Nephron (organoid): ENCODE data around the gene TMEM33.
"Not testable (repeated sequence)": the region's sequence is repeated elsewhere in the genome, so short reads cannot be mapped to it uniquely, and the experiment has no call there.

Source experiments
- H3K27ac Mint-ChIP-seq, 3 experiments: 2 replicates each; pipeline ENCODE4 v1.8.0; 2020; ENCODE audit warnings: mixed read lengths in 3 of 3, mild to moderate bottlenecking in 2 of 3, moderate library complexity in 1 of 3
- H3K27me3 Mint-ChIP-seq: 2 replicates; pipeline ENCODE4 v1.8.0; 2021; ENCODE audit warnings: low read depth, mild to moderate bottlenecking, moderate library complexity, mixed read lengths
- H3K36me3 Mint-ChIP-seq: 2 replicates; pipeline ENCODE4 v1.8.0; 2020; ENCODE audit warnings: low read depth, mixed read lengths
- H3K4me1 Mint-ChIP-seq: 2 replicates; pipeline ENCODE4 v1.8.0; 2020; ENCODE audit warnings: mixed read lengths
- H3K4me3 Mint-ChIP-seq, 3 experiments: 2 replicates each; pipeline ENCODE4 v1.8.0; 2020; ENCODE audit warnings: mild to moderate bottlenecking in 3 of 3, mixed read lengths in 3 of 3, moderate library complexity in 2 of 3
- H3K9me3 Mint-ChIP-seq: 2 replicates; pipeline ENCODE4 v1.8.0; 2020; ENCODE audit warnings: mixed read lengths
- TF ChIP-seq, protein P1 (sequence below), 3 experiments: fragments of 200-600 bp; sonication (generic); IDR thresholded peaks; one replicate each; pipeline ENCODE4 v1.5.0; 2021; ENCODE audit warnings: antibody characterized with exemption in 3 of 3; ENCODE audit not compliant: unreplicated experiment in 3 of 3

Gene TMEM33

DNA sequence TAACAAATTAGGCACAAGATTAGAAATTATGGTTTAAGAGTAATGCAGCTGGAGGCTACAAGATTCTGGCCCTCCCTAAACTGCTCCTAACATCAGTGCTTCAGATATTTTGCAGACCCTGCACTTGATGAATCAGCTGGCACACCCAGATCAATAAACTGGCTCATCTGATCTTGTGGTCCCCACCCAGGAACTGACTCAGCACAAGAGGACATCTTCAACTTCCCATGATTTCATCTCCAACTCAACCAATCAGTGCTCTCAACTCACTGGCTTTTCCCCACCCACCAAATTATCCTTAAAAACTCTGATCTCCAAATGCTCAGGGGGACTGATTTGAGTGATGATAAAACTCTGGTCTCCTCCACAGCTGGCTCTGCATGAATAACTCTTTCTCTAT is 21.7 kb upstream of the TMEM33 start:
- Mint-ChIP-seq H3K4me1 (no peaks in the 10 kb centered on the region), H3K9me3 (peaks cover 1% of the 10 kb centered on the region), H3K27ac (no peak overlapping the region)

DNA sequence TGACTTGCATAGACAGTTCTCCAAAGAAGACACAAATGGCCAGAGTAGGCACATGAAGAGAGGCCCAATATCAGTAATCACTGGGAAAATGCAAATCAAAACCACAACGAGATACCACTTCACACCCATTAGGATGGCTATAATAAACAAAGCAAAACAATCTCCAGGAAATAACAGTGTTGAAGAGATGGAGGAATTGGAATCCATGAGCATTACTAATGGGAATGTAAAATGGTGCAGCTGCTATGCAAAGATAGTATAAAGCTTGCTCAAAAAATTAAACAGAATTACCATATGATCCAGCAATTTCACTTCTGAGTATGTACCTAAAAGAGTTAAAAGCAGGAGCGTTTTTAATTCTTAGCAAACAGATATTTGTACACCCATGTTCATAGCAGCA is 17.0 kb upstream of the TMEM33 start:
- Mint-ChIP-seq H3K4me3 (no peak overlapping the region), H3K4me1 (no peaks in the 10 kb centered on the region), H3K9me3 (peaks cover 14% of the 10 kb centered on the region), H3K36me3 (no peaks in the 10 kb centered on the region), H3K27ac (no peak overlapping the region), H3K27me3 (peaks cover 4% of the 10 kb centered on the region)
- TF ChIP-seq, protein P1, sequence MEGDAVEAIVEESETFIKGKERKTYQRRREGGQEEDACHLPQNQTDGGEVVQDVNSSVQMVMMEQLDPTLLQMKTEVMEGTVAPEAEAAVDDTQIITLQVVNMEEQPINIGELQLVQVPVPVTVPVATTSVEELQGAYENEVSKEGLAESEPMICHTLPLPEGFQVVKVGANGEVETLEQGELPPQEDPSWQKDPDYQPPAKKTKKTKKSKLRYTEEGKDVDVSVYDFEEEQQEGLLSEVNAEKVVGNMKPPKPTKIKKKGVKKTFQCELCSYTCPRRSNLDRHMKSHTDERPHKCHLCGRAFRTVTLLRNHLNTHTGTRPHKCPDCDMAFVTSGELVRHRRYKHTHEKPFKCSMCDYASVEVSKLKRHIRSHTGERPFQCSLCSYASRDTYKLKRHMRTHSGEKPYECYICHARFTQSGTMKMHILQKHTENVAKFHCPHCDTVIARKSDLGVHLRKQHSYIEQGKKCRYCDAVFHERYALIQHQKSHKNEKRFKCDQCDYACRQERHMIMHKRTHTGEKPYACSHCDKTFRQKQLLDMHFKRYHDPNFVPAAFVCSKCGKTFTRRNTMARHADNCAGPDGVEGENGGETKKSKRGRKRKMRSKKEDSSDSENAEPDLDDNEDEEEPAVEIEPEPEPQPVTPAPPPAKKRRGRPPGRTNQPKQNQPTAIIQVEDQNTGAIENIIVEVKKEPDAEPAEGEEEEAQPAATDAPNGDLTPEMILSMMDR (IDR thresholded peaks at IDR 0.05; ENCODE audit: unreplicated experiment in 3 of 3) = no peak

More for the DNA sequence above, 21.7 kb upstream of the TMEM33 start:
- TF ChIP-seq, protein P1 (IDR thresholded peaks at IDR 0.05; ENCODE audit: unreplicated experiment in 3 of 3) = no peak
- Mint-ChIP-seq H3K4me3 (no peak overlapping the region), H3K27me3 (peaks cover 5% of the 10 kb centered on the region), H3K36me3 (no peaks in the 10 kb centered on the region)

DNA sequence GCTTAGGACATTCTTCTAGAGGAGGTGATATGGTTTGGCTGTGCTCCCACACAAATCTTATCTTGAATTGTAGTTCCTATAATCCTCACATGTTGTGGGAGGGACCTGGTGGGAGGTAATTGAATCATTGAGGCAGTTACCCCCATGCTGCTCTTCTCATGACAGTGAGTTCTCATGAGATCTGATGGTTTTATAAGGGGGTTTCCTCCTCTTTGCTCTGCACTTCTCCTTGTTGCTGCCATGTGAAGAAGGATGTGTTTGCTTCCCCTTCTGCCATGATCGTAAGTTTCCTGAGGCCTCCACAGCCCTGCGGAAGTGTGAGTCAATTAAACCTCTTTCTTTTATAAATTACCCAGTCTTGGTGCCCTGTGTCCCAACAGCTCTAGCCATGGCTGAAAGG is 14.8 kb upstream of the TMEM33 start:
- not testable (repeated sequence) for H3K36me3 Mint-ChIP-seq, H3K4me1 Mint-ChIP-seq, H3K27me3 Mint-ChIP-seq, H3K27ac Mint-ChIP-seq, H3K4me3 Mint-ChIP-seq
- H3K9me3 Mint-ChIP-seq = peaks cover 14% of the 10 kb centered on the region

DNA sequence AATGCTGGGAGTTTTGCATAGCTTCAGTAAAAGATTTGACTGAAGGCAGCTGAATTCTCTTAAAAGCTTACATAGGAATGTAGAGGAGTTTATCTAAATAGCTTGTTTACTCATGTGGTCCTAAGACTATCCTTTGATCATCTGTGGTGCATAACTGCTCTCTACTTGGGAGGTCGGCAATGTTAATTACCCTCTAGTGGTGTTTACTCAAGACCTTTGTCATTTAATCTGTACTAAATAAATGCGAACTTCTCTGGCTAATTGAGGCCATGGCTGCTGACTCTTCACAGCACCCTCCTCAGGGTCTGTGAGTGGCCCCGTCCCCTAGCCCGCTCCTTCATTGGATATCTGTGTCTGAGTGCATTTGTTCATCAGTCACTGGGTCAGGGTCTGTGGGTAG is 13.8 kb upstream of the TMEM33 start:
- peaks cover 14% of the 10 kb centered on the region for H3K9me3 Mint-ChIP-seq
- no peak overlapping the region for H3K27ac Mint-ChIP-seq
- H3K4me1 Mint-ChIP-seq = no peaks in the 10 kb centered on the region
- no peak overlapping the region for H3K4me3 Mint-ChIP-seq
- H3K36me3 Mint-ChIP-seq = no peaks in the 10 kb centered on the region
- TF ChIP-seq, protein P1 (IDR thresholded peaks at IDR 0.05; ENCODE audit: unreplicated experiment in 3 of 3) = no peak
- H3K27me3 Mint-ChIP-seq = peaks cover 7% of the 10 kb centered on the region

DNA sequence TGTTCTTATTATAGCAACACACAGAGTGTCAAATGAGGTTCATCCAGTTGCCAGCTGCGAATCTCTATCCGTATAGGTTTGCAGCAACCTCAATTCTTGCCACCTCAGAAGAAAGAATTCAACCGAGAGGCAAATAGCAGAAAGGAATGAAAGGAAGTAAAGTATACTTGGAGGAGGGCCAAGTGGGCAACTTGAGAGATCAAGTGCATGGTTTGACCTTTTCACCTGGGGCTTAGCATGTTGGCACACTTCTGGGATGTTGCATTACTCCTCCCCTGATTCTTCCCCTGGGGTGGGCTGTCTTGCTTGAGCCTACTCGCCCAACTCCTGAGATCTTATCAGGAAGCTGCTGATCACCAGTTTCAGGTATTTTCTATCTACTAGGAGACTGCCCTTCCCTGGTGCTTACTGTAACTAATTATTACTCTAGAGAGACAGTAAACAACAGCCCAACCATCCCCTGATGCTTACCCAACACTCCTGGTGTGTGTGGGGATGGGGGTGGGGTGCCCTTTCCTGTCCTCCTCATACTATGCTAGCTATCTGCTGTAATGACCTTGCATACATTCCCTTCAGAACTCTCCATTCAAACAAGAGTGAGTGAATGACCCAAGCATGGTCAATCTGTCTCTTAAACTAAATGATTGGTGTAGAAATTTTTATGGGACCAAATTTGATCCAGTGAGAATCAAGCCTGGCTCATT is 7.3 kb upstream of the TMEM33 start:
- Mint-ChIP-seq H3K27ac (no peak overlapping the region), H3K9me3 (no peaks in the 10 kb centered on the region), H3K27me3 (peaks cover 16% of the 10 kb centered on the region), H3K36me3 (no peaks in the 10 kb centered on the region), H3K4me1 (no peaks in the 10 kb centered on the region), H3K4me3 (no peak overlapping the region)
- TF ChIP-seq, protein P1 (IDR thresholded peaks at IDR 0.05; ENCODE audit: unreplicated experiment in 3 of 3) = no peak

DNA sequence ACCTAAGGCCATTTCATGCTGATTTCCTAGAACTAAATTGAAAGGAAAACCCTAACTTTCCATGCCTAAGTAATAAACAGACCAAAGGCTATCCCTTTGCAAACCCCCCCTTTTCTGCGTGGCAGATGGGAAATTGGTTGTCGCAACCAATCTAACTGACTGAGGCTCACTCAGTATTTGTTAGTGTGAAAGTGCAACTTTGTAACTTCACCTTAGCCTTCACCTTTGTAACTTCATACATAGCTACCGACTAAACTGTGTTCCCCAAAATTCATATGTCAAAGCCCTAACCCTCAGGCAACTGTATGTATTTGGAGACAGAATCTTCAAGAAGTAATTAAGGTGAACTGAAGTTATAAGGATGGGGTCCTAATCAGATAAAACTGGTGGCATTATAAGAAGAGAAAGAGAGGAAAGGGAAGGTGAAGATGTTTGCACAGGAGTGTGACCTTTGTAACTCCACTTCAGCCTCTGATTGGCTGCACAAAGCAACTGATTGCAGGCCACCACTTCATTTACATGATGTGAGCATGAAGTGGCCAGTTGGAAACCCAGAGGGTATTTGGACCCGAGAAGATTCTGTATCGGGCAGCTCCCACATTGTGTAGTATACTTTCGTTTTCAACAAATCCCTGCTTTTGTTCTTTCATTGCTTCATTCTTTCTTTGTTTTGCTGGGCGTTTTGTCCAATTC is 4.9 kb upstream of the TMEM33 start:
- Mint-ChIP-seq H3K9me3 (no peaks in the 10 kb centered on the region), H3K4me3 (no peak overlapping the region), H3K27ac (no peak overlapping the region), H3K36me3 (no peaks in the 10 kb centered on the region), H3K4me1 (peaks cover 5% of the 10 kb centered on the region), H3K27me3 (peaks cover 18% of the 10 kb centered on the region)
- TF ChIP-seq, protein P1 (IDR thresholded peaks at IDR 0.05; ENCODE audit: unreplicated experiment in 3 of 3) = no peak
